GM19467 (cell line): Measurements from ENCODE around the gene ZXDC.

Experiments used
- ATAC-seq: cut with Tn5 transposase; IDR thresholded peaks from one replicate; pipeline ENCODE4 v1.9.1; 2021; ENCODE audit warnings: mild to moderate bottlenecking, moderate library complexity; ENCODE audit not compliant: unreplicated experiment

The ZXDC gene

GRCh38 chr3:126475413-126476114, at the start of gene ZXDC:
ZXDC (minus strand) TSS chr3:126475891; CDS start chr3:126475865, 26 bp downstream.
- peak; percentile 71 for ATAC-seq

- ATAC-seq: no peak
Measured at GRCh38 chr3:126525091-126525852, 49.6 kb upstream of the ZXDC start.

- no peak for ATAC-seq
Measured at GRCh38 chr3:126524429-126524988, 48.8 kb upstream of the ZXDC start.

GRCh38 chr3:126523745-126524428, 48.2 kb upstream of the ZXDC start, which contains the start of gene CHST13:
CHST13 (plus strand) TSS chr3:126524155; CDS start chr3:126524333, 178 bp downstream.
- no peak for ATAC-seq

- no peak for ATAC-seq
Measured at GRCh38 chr3:126522363-126522788, 46.7 kb upstream of the ZXDC start.

- ATAC-seq: no peak
Measured at GRCh38 chr3:126521122-126521891, 45.6 kb upstream of the ZXDC start.

GRCh38 chr3:126519506-126520455, 44.1 kb upstream of the ZXDC start:
- ATAC-seq: no peak

- ATAC-seq: no peak
Measured at GRCh38 chr3:126518779-126519177, 43.1 kb upstream of the ZXDC start.

GRCh38 chr3:126517986-126518778, 42.5 kb upstream of the ZXDC start:
- ATAC-seq: no peak

GRCh38 chr3:126517291-126517951, 41.7 kb upstream of the ZXDC start, which contains the start of gene UROC1:
UROC1 (minus strand) TSS chr3:126517773; CDS start chr3:126517719, 54 bp downstream.
- ATAC-seq: no peak

- ATAC-seq: no peak
Measured at GRCh38 chr3:126516936-126517290, 41.2 kb upstream of the ZXDC start.

GRCh38 chr3:126516152-126516935, 40.7 kb upstream of the ZXDC start:
- no peak for ATAC-seq

GRCh38 chr3:126515066-126515706, 39.5 kb upstream of the ZXDC start:
- ATAC-seq: no peak

GRCh38 chr3:126514161-126514560, 38.5 kb upstream of the ZXDC start:
- no peak for ATAC-seq

GRCh38 chr3:126512916-126513650, 37.4 kb upstream of the ZXDC start:
- ATAC-seq: no peak

- no peak for ATAC-seq
Measured at GRCh38 chr3:126512026-126512425, 36.3 kb upstream of the ZXDC start.
